ENCODE data around the gene UBE2L5. TPM values are rescaled to one million over a fixed set of nuclear protein-coding genes. Genes with fewer than 3 reads are reported as not detected.

The UBE2L5 gene
- polyA plus RNA-seq, 4 donors = 0.26 to 0.60 (median 0.54) TPM

- peak in 2 of 4 donors; percentile 25 to 39 for DNase-seq (ENCODE audit: low read depth in 4 of 4, low spot score in 3 of 4)
These were observed 18.8 kb upstream of the UBE2L5 start for GRCh38 chr13:30403456-30403855.

GRCh38 chr13:30404207-30404606 lies 18.1 kb upstream of the UBE2L5 start:
- no peak for DNase-seq (ENCODE audit: low read depth in 4 of 4, low spot score in 3 of 4)

GRCh38 chr13:30406779-30407416 lies 15.4 kb upstream of the UBE2L5 start:
- DNase-seq (ENCODE audit: low read depth in 4 of 4, low spot score in 3 of 4) = no peak

GRCh38 chr13:30408319-30409101 lies 13.8 kb upstream of the UBE2L5 start:
- peak; percentile 73 to 83 (median 78) for DNase-seq (ENCODE audit: low read depth in 4 of 4, low spot score in 3 of 4)

GRCh38 chr13:30409886-30410704 lies 12.2 kb upstream of the UBE2L5 start:
- no peak for DNase-seq (ENCODE audit: low read depth in 4 of 4, low spot score in 3 of 4)

- no peak for DNase-seq (ENCODE audit: low read depth in 4 of 4, low spot score in 3 of 4)
These were observed 11.6 kb upstream of the UBE2L5 start for GRCh38 chr13:30410705-30411125.

GRCh38 chr13:30412346-30412745 lies 9.9 kb upstream of the UBE2L5 start:
- DNase-seq (ENCODE audit: low read depth in 4 of 4, low spot score in 3 of 4) = no peak

GRCh38 chr13:30413842-30414241 lies 8.5 kb upstream of the UBE2L5 start:
- no peak for DNase-seq (ENCODE audit: low read depth in 4 of 4, low spot score in 3 of 4)

- no peak for DNase-seq (ENCODE audit: low read depth in 4 of 4, low spot score in 3 of 4)
These were observed 6.8 kb upstream of the UBE2L5 start for GRCh38 chr13:30415430-30416030.

GRCh38 chr13:30416471-30416870 lies 5.8 kb upstream of the UBE2L5 start:
- no peak for DNase-seq (ENCODE audit: low read depth in 4 of 4, low spot score in 3 of 4)

GRCh38 chr13:30418075-30418716 lies 4.1 kb upstream of the UBE2L5 start:
- no peak for DNase-seq (ENCODE audit: low read depth in 4 of 4, low spot score in 3 of 4)

GRCh38 chr13:30418717-30419459 lies 3.4 kb upstream of the UBE2L5 start:
- DNase-seq (ENCODE audit: low read depth in 4 of 4, low spot score in 3 of 4) = no peak

- DNase-seq (ENCODE audit: low read depth in 4 of 4, low spot score in 3 of 4) = peak; percentile 57 to 71 (median 63)
These were observed 920 bp upstream of the UBE2L5 start for GRCh38 chr13:30421093-30422053.

GRCh38 chr13:30423891-30424290 lies 1.6 kb downstream of the UBE2L5 start:
- DNase-seq (ENCODE audit: low read depth in 4 of 4, low spot score in 3 of 4) = no peak

- DNase-seq (ENCODE audit: low read depth in 4 of 4, low spot score in 3 of 4) = no peak
These were observed 6.9 kb downstream of the UBE2L5 start for GRCh38 chr13:30429235-30429634.

GRCh38 chr13:30429721-30430694 lies 7.7 kb downstream of the UBE2L5 start:
- DNase-seq (ENCODE audit: low read depth in 4 of 4, low spot score in 3 of 4) = no peak

- no peak for DNase-seq (ENCODE audit: low read depth in 4 of 4, low spot score in 3 of 4)
These were observed 9.1 kb downstream of the UBE2L5 start for GRCh38 chr13:30431269-30431940.

All from left renal pelvis (tissue), 4 donors.